A549 (cell line): Measurements from ENCODE around the gene DYRK2. TPM values are rescaled to one million over a fixed set of nuclear protein-coding genes. Genes with fewer than 3 reads are reported as not detected.

ENCODE experiments used
- ATAC-seq, 2 experiments: fragments of 200-7000 bp in 1 of 2; fragments of >200 bp in 1 of 2; cut with Nextera tagmentation in 1 of 2; cut with Tn5 transposase in 1 of 2; 3 replicates each; pipeline versions ENCODE4 v1.8.0 to v1.9.1; 2018 to 2020; ENCODE audit warnings: mild to moderate bottlenecking in 1 of 2, moderate library complexity in 1 of 2
- CTCF ChIA-PET: fragments of 300-600 bp; sonication (Branson Sonifier 250); formaldehyde crosslinking; extraction: SDS; loops from one replicate; lab custom pipeline; 2021; ENCODE audit warnings: antibody characterized with exemption, inconsistent platforms; lab: Yijun Ruan, JAX
- POLR2A ChIA-PET: fragments of 350-600 bp; formaldehyde crosslinking; extraction: SDS; loops from one replicate; lab custom pipeline; 2021; ENCODE audit warnings: antibody characterized with exemption, inconsistent platforms; lab: Yijun Ruan, JAX
- DNase-seq, 2 experiments: peaks; one replicate each; pipeline versions ENCODE4 v3.0.0 to v3.0.0-alpha.2; 2011 to 2016; ENCODE audit warnings: low read depth in 1 of 2, low spot score in 1 of 2
- FAIRE-seq: peaks from 2 replicates; lab custom pipeline; 2011; peaks lifted over from hg19 to GRCh38; lab: Jason Lieb, UNC
- H3K27ac ChIP-seq, 2 experiments: fragments of >200 bp; sonication (Bioruptor Twin); formaldehyde crosslinking; 3 replicates each; pipeline ENCODE4 v1.5.1; 2016 to 2017
- H3K4me1 ChIP-seq: fragments of >200 bp; sonication (Bioruptor Twin); formaldehyde crosslinking; 3 replicates; pipeline ENCODE4 v1.6.1; 2016
- H3K4me2 ChIP-seq: fragments of >200 bp; sonication (Bioruptor Twin); formaldehyde crosslinking; 3 replicates; pipeline ENCODE4 v1.6.1; 2016
- H3K4me3 ChIP-seq: fragments of >200 bp; sonication (Bioruptor Twin); formaldehyde crosslinking; 3 replicates; pipeline ENCODE4 v1.5.1; 2016
- H3K9me3 ChIP-seq: fragments of >200 bp; sonication (Bioruptor Twin); formaldehyde crosslinking; 3 replicates; pipeline ENCODE4 v1.6.1; 2016
- EHMT2 ChIP-seq: fragments of 200-600 bp; sonication (generic); IDR thresholded peaks from 2 replicates; pipeline ENCODE4 v1.6.1; 2016; ENCODE audit warnings: antibody characterized with exemption, low read depth, mild to moderate bottlenecking, moderate library complexity
- EP300 ChIP-seq, 2 experiments: fragments of >200 bp; sonication (Bioruptor Twin); formaldehyde crosslinking; IDR thresholded peaks; 2 replicates in 1 of 2; 3 replicates in 1 of 2; pipeline ENCODE4 v1.6.1; 2016 to 2017
- ESRRA ChIP-seq: fragments of 150-350 bp; IDR thresholded peaks from 2 replicates; pipeline ENCODE4 v1.6.1; 2014; ENCODE audit warnings: mild to moderate bottlenecking, low read length, borderline replicate concordance
- HEYL ChIP-seq: fragments of 250-450 bp; sonication (Bioruptor Pico); IDR thresholded peaks from 2 replicates; pipeline ENCODE4 v1.8.0; 2021; ENCODE audit warnings: mild to moderate bottlenecking, moderate library complexity
- HOXA7 ChIP-seq: fragments of 250-450 bp; sonication (Bioruptor Pico); IDR thresholded peaks from 2 replicates; pipeline ENCODE4 v1.5.0; 2020; ENCODE audit warnings: mild to moderate bottlenecking, moderate library complexity
- HOXB5 ChIP-seq: fragments of 250-450 bp; sonication (Bioruptor Pico); IDR thresholded peaks from 2 replicates; pipeline ENCODE4 v1.5.0; 2020; ENCODE audit warnings: mild to moderate bottlenecking, moderate library complexity
- KDM1A ChIP-seq: fragments of 200-600 bp; sonication (generic); IDR thresholded peaks from 2 replicates; pipeline ENCODE4 v1.6.1; 2016; ENCODE audit warnings: low read depth, mild to moderate bottlenecking
- KDM5A ChIP-seq: fragments of 200-600 bp; sonication (generic); IDR thresholded peaks from 2 replicates; pipeline ENCODE4 v1.6.1; 2016; ENCODE audit warnings: antibody characterized with exemption, mild to moderate bottlenecking
- MAFK ChIP-seq: fragments of 450-650 bp; IDR thresholded peaks from 2 replicates; pipeline ENCODE4 v1.6.1; 2014; ENCODE audit not compliant: partially characterized antibody
- MAX ChIP-seq: IDR thresholded peaks from 2 replicates; pipeline ENCODE4 v1.6.1; 2012
- NR3C1 ChIP-seq: fragments of >200 bp; sonication (Bioruptor Twin); formaldehyde crosslinking; IDR thresholded peaks from 3 replicates; pipeline ENCODE4 v1.6.1; 2017
- POLR2A ChIP-seq: IDR thresholded peaks from 2 replicates; pipeline ENCODE4 v1.6.1; 2012; ENCODE audit warnings: mild to moderate bottlenecking, low read length
- REST ChIP-seq: fragments of 200-600 bp; sonication (generic); IDR thresholded peaks from 2 replicates; pipeline ENCODE4 v1.6.1; 2016; ENCODE audit warnings: antibody characterized with exemption, mild to moderate bottlenecking, moderate library complexity
- RFX5 ChIP-seq: fragments of 450-650 bp; IDR thresholded peaks from 2 replicates; pipeline ENCODE4 v1.7.1; 2014; ENCODE audit warnings: antibody characterized with exemption, mild to moderate bottlenecking, moderate library complexity
- SREBF2 ChIP-seq: fragments of 450-650 bp; IDR thresholded peaks from 2 replicates; pipeline ENCODE4 v1.6.1; 2014; ENCODE audit warnings: mild to moderate bottlenecking, moderate library complexity
- TP53 ChIP-seq: fragments of 250-450 bp; sonication (Bioruptor Pico); IDR thresholded peaks from 2 replicates; pipeline ENCODE4 v1.5.0; 2021; ENCODE audit warnings: mild to moderate bottlenecking, moderate library complexity
- WGBS: methylation state at CpG from one replicate; pipeline ENCODE4 v1.1.6; 2017; ENCODE audit errors: missing lambda C conversion rate; 5-methylcytosine and 5-hydroxymethylcytosine counted together
- polyA plus RNA-seq, 4 experiments: library from polyadenylated mRNA; depleted of rRNA in 3 of 4; stranded (reverse); fragments of >200 nt; fragmentation: RNase III in 1 of 4; extraction: RNeasy Plus Mini Kit Qiagen cat#74134 plus additional on column Dnase treatment in 1 of 4; gene quantifications; 2 replicates in 3 of 4; 3 replicates in 1 of 4; pipeline ENCODE4 v1.2.3, GENCODE V29; 2011 to 2017
- TF ChIP-seq, protein P1 (sequence below): fragments of 150-350 bp; IDR thresholded peaks from 2 replicates; pipeline ENCODE4 v1.6.1; 2014; ENCODE audit warnings: low read depth, mild to moderate bottlenecking, low read length
- TF ChIP-seq, protein P2 (sequence below): fragments of >200 bp; sonication (Bioruptor Twin); formaldehyde crosslinking; IDR thresholded peaks from 2 replicates; pipeline ENCODE4 v1.6.1; 2016
- TF ChIP-seq, protein P3 (sequence below): IDR thresholded peaks from 2 replicates; pipeline ENCODE4 v1.6.1; 2012

The DYRK2 gene
- polyA plus RNA-seq, 2 of the 4 experiments (the other 2 are of a cell fraction): 9.1 to 17.2 TPM

GRCh38 chr12:67656251-67656650 is 7.7 kb downstream of the DYRK2 start:
- ChIA-PET CTCF (interaction anchor here (1.5 kb wide), 1 partner anchor 287 kb away, joined by 5 read pairs; no protein-coding TSS in a partner anchor), POLR2A (no interaction called here)
- no peak overlapping the region for H3K4me2 ChIP-seq
- FAIRE-seq (no peak), DNase-seq (no peak), ATAC-seq (no peak; a peak in 1 of 6 replicates)
- peaks cover 7% of the 10 kb centered on the region for H3K4me1 ChIP-seq
- no peaks in the 10 kb centered on the region for H3K9me3 ChIP-seq
- H3K27ac ChIP-seq: no peak overlapping the region
- no peak overlapping the region for H3K4me3 ChIP-seq
- no peak for TF ChIP-seq HOXA7 (CRISPR knock-in tag)
- TF ChIP-seq SREBF2: no peak
- TF ChIP-seq, protein P1, sequence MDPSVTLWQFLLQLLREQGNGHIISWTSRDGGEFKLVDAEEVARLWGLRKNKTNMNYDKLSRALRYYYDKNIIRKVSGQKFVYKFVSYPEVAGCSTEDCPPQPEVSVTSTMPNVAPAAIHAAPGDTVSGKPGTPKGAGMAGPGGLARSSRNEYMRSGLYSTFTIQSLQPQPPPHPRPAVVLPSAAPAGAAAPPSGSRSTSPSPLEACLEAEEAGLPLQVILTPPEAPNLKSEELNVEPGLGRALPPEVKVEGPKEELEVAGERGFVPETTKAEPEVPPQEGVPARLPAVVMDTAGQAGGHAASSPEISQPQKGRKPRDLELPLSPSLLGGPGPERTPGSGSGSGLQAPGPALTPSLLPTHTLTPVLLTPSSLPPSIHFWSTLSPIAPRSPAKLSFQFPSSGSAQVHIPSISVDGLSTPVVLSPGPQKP: no peak
- TF ChIP-seq RFX5: no peak
- TF ChIP-seq, protein P2, sequence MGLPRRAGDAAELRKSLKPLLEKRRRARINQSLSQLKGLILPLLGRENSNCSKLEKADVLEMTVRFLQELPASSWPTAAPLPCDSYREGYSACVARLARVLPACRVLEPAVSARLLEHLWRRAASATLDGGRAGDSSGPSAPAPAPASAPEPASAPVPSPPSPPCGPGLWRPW: no peak
- no peak for TF ChIP-seq EP300 (IDR thresholded peaks at IDR 0.05)
- TF ChIP-seq MAFK: no peak
- TF ChIP-seq EHMT2: no peak
- TF ChIP-seq MAX: no peak
- TF ChIP-seq ESRRA: no peak
- TF ChIP-seq POLR2A: no peak
- 86% methylated on average over 2 of the region's 2 CpGs for whole genome bisulfite sequencing

GRCh38 chr12:67658486-67658885 is 9.9 kb downstream of the DYRK2 start:
- no peaks in the 10 kb centered on the region for H3K4me1 ChIP-seq
- no peak overlapping the region for H3K4me2 ChIP-seq
- ATAC-seq (no peak), FAIRE-seq (no peak), DNase-seq (no peak)
- no peak overlapping the region for H3K27ac ChIP-seq
- 93% methylated on average over 8 of the region's 8 CpGs for WGBS
- CTCF ChIA-PET: no interaction called here
- no peak overlapping the region for H3K4me3 ChIP-seq
- POLR2A ChIA-PET: no interaction called here
- TF ChIP-seq RFX5: no peak
- no peak for TF ChIP-seq KDM1A
- no peak for TF ChIP-seq REST
- TF ChIP-seq HEYL (CRISPR knock-in tag): no peak
- no peak for TF ChIP-seq KDM5A
- TF ChIP-seq, protein P3, sequence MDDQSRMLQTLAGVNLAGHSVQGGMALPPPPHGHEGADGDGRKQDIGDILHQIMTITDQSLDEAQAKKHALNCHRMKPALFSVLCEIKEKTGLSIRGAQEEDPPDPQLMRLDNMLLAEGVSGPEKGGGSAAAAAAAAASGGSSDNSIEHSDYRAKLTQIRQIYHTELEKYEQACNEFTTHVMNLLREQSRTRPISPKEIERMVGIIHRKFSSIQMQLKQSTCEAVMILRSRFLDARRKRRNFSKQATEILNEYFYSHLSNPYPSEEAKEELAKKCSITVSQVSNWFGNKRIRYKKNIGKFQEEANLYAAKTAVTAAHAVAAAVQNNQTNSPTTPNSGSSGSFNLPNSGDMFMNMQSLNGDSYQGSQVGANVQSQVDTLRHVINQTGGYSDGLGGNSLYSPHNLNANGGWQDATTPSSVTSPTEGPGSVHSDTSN: no peak
- no peak for TF ChIP-seq NR3C1
- no peak for TF ChIP-seq HOXA7 (CRISPR knock-in tag)
- TF ChIP-seq TP53 (CRISPR knock-in tag): no peak
- TF ChIP-seq MAFK: no peak
- no peak for TF ChIP-seq HOXB5
- TF ChIP-seq, protein P1: no peak
- no peaks in the 10 kb centered on the region for H3K9me3 ChIP-seq
